Esophagus squamous epithelium (tissue), 4 donors: Measurements from ENCODE around the gene ASCL5.

Experiments used
- CTCF ChIP-seq, 6 experiments: fragments of 450-650 bp in 4 of 6; fragments of 200-600 bp in 2 of 6; sonication (generic) in 2 of 6; IDR thresholded peaks; one replicate each; pipeline ENCODE4 v1.5.1; 2016 to 2019; ENCODE audit warnings: antibody characterized with exemption in 6 of 6, mild to moderate bottlenecking in 4 of 6, moderate library complexity in 4 of 6
- POLR2A ChIP-seq, 4 donors: fragments of 450-650 bp; IDR thresholded peaks; one replicate each; pipeline ENCODE4 v1.6.1; 2017; ENCODE audit warnings: antibody characterized with exemption in 4 of 4, mild to moderate bottlenecking in 4 of 4, moderate library complexity in 3 of 4

DNA sequence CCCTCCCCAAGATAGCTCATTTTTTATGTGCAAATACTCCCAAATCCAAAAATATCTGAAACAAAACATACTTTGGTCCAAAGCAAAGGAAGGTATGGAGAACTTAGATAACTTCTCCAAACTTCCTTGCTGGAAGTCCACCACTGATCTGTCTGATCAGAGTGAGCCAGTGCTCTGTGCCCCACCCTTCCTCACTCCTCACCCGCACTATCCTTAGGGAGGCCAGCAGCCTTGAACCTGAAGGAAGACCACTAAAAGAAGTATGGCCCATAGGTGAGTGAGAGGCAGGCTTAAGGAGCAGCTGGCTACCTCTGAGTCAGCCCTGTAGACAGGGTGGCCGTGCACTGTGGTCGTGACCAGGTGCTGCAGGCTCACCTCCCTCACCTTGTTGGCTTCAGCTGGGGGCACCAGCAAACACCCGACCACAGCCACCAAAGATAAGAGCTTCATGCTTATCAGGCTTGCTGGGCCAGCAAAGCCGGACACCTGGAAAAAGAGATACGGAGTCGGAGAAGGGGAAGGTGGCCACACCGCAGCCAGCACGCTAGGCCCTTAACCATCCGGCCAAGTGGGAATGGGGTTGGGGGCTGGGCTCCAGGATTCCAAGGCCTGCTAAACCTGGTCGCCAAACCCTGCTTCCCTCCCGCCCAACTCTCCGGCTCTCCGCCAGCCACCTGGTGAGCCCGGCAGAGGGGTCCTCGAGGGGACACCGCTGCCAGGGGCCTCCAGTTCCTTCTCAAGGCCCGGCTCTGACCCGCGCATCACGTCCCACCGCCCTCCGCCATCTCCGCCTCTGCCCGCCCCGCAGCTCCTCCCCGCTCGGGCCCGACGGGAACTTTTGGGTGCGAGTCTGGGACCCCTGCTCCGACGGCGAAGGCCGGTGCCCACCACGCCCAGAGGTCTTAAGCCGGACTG lies 26.7 kb upstream of the ASCL5 start:
- TF ChIP-seq CTCF (IDR thresholded peaks at IDR 0.05) (no peak), POLR2A (IDR thresholded peaks at IDR 0.05) (no peak)
